ENCODE data around the gene P3H3. TPM values are rescaled to one million over a fixed set of nuclear protein-coding genes. Genes with fewer than 3 reads are reported as not detected.

Gene P3H3
- polyA plus RNA-seq, 1 donor (not counting 4 experiments of a cell fraction or from before 2014, with no cell fraction given): 3.9 TPM

DNA sequence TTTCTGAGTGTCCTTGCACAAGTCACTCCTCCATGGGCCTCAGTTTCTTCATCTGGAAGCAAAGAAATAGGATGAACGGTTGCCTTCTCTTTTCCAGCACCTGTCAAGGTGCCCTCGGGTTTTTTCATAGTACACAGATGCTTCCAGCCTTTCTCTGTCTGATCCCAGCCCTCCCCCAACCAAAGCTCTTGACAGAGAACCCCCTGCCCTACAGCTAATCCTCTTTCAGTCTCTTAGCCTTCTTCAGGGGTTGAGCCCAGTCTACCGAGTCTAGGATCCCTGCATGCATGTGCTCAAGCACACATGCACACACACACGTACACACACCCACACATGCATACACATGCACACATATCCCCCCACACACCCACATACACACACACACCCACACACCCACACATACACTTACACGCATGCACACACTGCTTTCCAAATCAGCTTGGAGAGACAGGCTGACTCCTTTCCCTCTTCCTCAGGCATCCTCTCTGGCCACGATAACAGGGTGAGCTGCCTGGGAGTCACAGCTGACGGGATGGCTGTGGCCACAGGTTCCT, 18.2 kb downstream of the P3H3 start:
- no peak overlapping the region for H3K9ac ChIP-seq (ENCODE audit: control insufficient read depth, extremely low read depth, insufficient read depth, low read length)
- H3K4me2 ChIP-seq (ENCODE audit: control insufficient read depth, extremely low read depth, insufficient read depth, low read depth, low read length): no peak overlapping the region
- H3K9me3 ChIP-seq (ENCODE audit: control insufficient read depth, low read depth, low read length): no peaks in the 10 kb centered on the region
- peaks cover 11% of the 10 kb centered on the region for H3K4me1 ChIP-seq (ENCODE audit: control insufficient read depth, extremely low read depth, insufficient read depth, low read length)
- no peak overlapping the region for H3K27ac ChIP-seq (ENCODE audit: control insufficient read depth, insufficient read depth, low read length)
- H3K36me3 ChIP-seq (ENCODE audit: control insufficient read depth in 2 of 2, extremely low read depth in 1 of 2, insufficient read depth in 2 of 2, low read length in 2 of 2): peaks cover 5 to 27% of the 10 kb centered on the region in 2 experiments
- no peak for TF ChIP-seq EZH2 (IDR thresholded peaks at IDR 0.05; ENCODE audit: low read length)
- H3K79me2 ChIP-seq (ENCODE audit: control insufficient read depth, insufficient read depth, low read length): peaks cover 13% of the 10 kb centered on the region
- DNase-seq (ENCODE audit: low read depth, low spot score) (no peak), FAIRE-seq (no peak)
- no peak overlapping the region for H3K4me3 ChIP-seq (ENCODE audit: control insufficient read depth in 2 of 3, extremely low read depth in 1 of 3, insufficient read depth in 2 of 3, low read depth in 1 of 3, low read length in 3 of 3)
- H2AFZ ChIP-seq (ENCODE audit: control insufficient read depth, low read length): no peak overlapping the region
- no peaks in the 10 kb centered on the region for H3K9me1 ChIP-seq (ENCODE audit: control insufficient read depth, extremely low read depth, insufficient read depth, low read length)
- no peaks in the 10 kb centered on the region for H4K20me1 ChIP-seq (ENCODE audit: control insufficient read depth, extremely low read depth, insufficient read depth, low read length)
- dilution Hi-C loops (cut with MboI; ENCODE audit: extremely low pct_ligation_motif_present, low sequenced_read_pairs): no loop called here
- H3K27me3 ChIP-seq (ENCODE audit: control insufficient read depth, extremely low read depth, insufficient read depth, low read length): no peaks in the 10 kb centered on the region

DNA sequence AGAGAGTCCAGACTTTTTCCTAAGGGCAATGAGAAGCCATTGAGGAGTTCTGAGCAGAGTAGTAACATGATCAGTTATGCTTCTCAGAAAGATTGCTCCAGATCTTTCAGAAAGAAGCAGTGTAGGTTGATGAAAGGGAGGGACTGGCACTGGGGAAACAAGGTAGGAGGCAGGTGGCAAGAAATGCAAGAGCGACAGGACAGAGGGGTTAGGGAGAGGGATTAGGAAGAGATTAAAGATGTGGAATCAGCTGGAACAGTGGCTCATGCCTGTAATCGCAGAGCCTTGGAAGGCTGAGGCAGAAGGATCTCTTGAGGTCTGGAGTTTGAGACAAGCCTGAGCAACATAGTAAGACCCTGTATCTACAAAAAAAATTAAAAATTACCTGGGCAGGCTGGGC, 19.5 kb downstream of the P3H3 start:
- TF ChIP-seq, protein P1, sequence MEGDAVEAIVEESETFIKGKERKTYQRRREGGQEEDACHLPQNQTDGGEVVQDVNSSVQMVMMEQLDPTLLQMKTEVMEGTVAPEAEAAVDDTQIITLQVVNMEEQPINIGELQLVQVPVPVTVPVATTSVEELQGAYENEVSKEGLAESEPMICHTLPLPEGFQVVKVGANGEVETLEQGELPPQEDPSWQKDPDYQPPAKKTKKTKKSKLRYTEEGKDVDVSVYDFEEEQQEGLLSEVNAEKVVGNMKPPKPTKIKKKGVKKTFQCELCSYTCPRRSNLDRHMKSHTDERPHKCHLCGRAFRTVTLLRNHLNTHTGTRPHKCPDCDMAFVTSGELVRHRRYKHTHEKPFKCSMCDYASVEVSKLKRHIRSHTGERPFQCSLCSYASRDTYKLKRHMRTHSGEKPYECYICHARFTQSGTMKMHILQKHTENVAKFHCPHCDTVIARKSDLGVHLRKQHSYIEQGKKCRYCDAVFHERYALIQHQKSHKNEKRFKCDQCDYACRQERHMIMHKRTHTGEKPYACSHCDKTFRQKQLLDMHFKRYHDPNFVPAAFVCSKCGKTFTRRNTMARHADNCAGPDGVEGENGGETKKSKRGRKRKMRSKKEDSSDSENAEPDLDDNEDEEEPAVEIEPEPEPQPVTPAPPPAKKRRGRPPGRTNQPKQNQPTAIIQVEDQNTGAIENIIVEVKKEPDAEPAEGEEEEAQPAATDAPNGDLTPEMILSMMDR (optimal IDR thresholded peaks at IDR 0.05 in 1 of 3, IDR thresholded peaks at IDR 0.05 in 1 of 3, conservative IDR thresholded peaks at IDR 0.05 in 1 of 3; ENCODE audit: extremely low read depth in 1 of 3, insufficient read depth in 2 of 3, low read length in 3 of 3): no peak
- TF ChIP-seq EZH2 (IDR thresholded peaks at IDR 0.05; ENCODE audit: low read length): no peak
- Histone ChIP-seq H3K27ac (ENCODE audit: control insufficient read depth, insufficient read depth, low read length) (no peak overlapping the region), H3K79me2 (ENCODE audit: control insufficient read depth, insufficient read depth, low read length) (peaks cover 13% of the 10 kb centered on the region), H3K9me3 (ENCODE audit: control insufficient read depth, low read depth, low read length) (no peaks in the 10 kb centered on the region), H3K9me1 (ENCODE audit: control insufficient read depth, extremely low read depth, insufficient read depth, low read length) (no peaks in the 10 kb centered on the region), H3K4me1 (ENCODE audit: control insufficient read depth, extremely low read depth, insufficient read depth, low read length) (peaks cover 11% of the 10 kb centered on the region), H3K27me3 (ENCODE audit: control insufficient read depth, extremely low read depth, insufficient read depth, low read length) (no peaks in the 10 kb centered on the region), H3K4me2 (ENCODE audit: control insufficient read depth, extremely low read depth, insufficient read depth, low read depth, low read length) (no peak overlapping the region), H3K4me3 (ENCODE audit: control insufficient read depth in 2 of 3, extremely low read depth in 1 of 3, insufficient read depth in 2 of 3, low read depth in 1 of 3, low read length in 3 of 3) (no peak overlapping the region), H3K9ac (ENCODE audit: control insufficient read depth, extremely low read depth, insufficient read depth, low read length) (no peak overlapping the region), H2AFZ (ENCODE audit: control insufficient read depth, low read length) (no peak overlapping the region), H3K36me3 (ENCODE audit: control insufficient read depth in 2 of 2, extremely low read depth in 1 of 2, insufficient read depth in 2 of 2, low read length in 2 of 2) (peaks cover 5 to 27% of the 10 kb centered on the region in 2 experiments), H4K20me1 (ENCODE audit: control insufficient read depth, extremely low read depth, insufficient read depth, low read length) (no peaks in the 10 kb centered on the region)
- dilution Hi-C loops (cut with MboI; ENCODE audit: extremely low pct_ligation_motif_present, low sequenced_read_pairs): no loop called here
- DNase-seq (ENCODE audit: low read depth, low spot score) (no peak), FAIRE-seq (no peak)

DNA sequence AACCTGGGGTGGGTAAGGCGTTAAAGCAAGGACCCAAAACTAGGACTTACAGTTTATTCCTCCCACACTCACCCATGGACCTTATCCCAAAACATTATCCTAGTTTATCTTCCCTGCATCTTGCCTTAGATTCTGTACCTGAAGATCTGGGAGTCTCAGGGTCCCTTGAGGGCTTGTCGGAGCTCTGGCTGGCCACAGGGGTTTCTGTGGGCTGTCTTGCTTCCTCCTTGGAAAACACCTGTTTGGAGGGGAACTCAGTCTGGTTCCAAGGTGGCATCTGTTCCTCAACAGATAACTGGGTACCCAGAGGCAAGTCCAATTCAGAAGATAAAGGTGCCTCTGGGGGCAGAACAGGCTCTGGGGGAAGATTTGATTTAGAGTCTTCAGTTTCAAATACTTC, 21.2 kb downstream of the P3H3 start:
- H3K36me3 ChIP-seq (ENCODE audit: control insufficient read depth in 2 of 2, extremely low read depth in 1 of 2, insufficient read depth in 2 of 2, low read length in 2 of 2): peaks cover 6 to 34% of the 10 kb centered on the region in 2 experiments
- peak overlapping the region; percentile 94 for H3K4me2 ChIP-seq (ENCODE audit: control insufficient read depth, extremely low read depth, insufficient read depth, low read depth, low read length)
- TF ChIP-seq, protein P1 (optimal IDR thresholded peaks at IDR 0.05 in 1 of 3, IDR thresholded peaks at IDR 0.05 in 1 of 3, conservative IDR thresholded peaks at IDR 0.05 in 1 of 3; ENCODE audit: extremely low read depth in 1 of 3, insufficient read depth in 2 of 3, low read length in 3 of 3): no peak
- TF ChIP-seq EZH2 (IDR thresholded peaks at IDR 0.05; ENCODE audit: low read length): no peak

More for the DNA sequence above, 21.2 kb downstream of the P3H3 start:
- H3K4me3 ChIP-seq (ENCODE audit: control insufficient read depth in 2 of 3, extremely low read depth in 1 of 3, insufficient read depth in 2 of 3, low read depth in 1 of 3, low read length in 3 of 3): no peak overlapping the region
- peaks cover 21% of the 10 kb centered on the region for H3K4me1 ChIP-seq (ENCODE audit: control insufficient read depth, extremely low read depth, insufficient read depth, low read length)
- dilution Hi-C loops (cut with MboI; ENCODE audit: extremely low pct_ligation_motif_present, low sequenced_read_pairs): no loop called here
- no peaks in the 10 kb centered on the region for H3K27me3 ChIP-seq (ENCODE audit: control insufficient read depth, extremely low read depth, insufficient read depth, low read length)
- no peak overlapping the region for H3K27ac ChIP-seq (ENCODE audit: control insufficient read depth, insufficient read depth, low read length)
- no peaks in the 10 kb centered on the region for H3K9me1 ChIP-seq (ENCODE audit: control insufficient read depth, extremely low read depth, insufficient read depth, low read length)
- peaks cover 27% of the 10 kb centered on the region for H3K79me2 ChIP-seq (ENCODE audit: control insufficient read depth, insufficient read depth, low read length)
- no peaks in the 10 kb centered on the region for H4K20me1 ChIP-seq (ENCODE audit: control insufficient read depth, extremely low read depth, insufficient read depth, low read length)
- H3K9ac ChIP-seq (ENCODE audit: control insufficient read depth, extremely low read depth, insufficient read depth, low read length): no peak overlapping the region
- no peak overlapping the region for H2AFZ ChIP-seq (ENCODE audit: control insufficient read depth, low read length)
- H3K9me3 ChIP-seq (ENCODE audit: control insufficient read depth, low read depth, low read length): no peaks in the 10 kb centered on the region
- FAIRE-seq (no peak), DNase-seq (ENCODE audit: low read depth, low spot score) (no peak)

All from keratinocyte (primary cell).